GM21786 (cell line): ENCODE data around the gene DCAF17.

Experiments
- ATAC-seq: cut with Tn5 transposase; IDR thresholded peaks from one replicate; pipeline ENCODE4 v1.9.1; 2021; ENCODE audit not compliant: unreplicated experiment

The DCAF17 gene, protein sequence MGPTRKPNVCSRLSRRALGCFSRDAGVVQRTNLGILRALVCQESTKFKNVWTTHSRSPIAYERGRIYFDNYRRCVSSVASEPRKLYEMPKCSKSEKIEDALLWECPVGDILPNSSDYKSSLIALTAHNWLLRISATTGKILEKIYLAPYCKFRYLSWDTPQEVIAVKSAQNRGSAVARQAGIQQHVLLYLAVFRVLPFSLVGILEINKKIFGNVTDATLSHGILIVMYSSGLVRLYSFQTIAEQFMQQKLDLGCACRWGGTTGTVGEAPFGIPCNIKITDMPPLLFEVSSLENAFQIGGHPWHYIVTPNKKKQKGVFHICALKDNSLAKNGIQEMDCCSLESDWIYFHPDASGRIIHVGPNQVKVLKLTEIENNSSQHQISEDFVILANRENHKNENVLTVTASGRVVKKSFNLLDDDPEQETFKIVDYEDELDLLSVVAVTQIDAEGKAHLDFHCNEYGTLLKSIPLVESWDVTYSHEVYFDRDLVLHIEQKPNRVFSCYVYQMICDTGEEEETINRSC

DNA sequence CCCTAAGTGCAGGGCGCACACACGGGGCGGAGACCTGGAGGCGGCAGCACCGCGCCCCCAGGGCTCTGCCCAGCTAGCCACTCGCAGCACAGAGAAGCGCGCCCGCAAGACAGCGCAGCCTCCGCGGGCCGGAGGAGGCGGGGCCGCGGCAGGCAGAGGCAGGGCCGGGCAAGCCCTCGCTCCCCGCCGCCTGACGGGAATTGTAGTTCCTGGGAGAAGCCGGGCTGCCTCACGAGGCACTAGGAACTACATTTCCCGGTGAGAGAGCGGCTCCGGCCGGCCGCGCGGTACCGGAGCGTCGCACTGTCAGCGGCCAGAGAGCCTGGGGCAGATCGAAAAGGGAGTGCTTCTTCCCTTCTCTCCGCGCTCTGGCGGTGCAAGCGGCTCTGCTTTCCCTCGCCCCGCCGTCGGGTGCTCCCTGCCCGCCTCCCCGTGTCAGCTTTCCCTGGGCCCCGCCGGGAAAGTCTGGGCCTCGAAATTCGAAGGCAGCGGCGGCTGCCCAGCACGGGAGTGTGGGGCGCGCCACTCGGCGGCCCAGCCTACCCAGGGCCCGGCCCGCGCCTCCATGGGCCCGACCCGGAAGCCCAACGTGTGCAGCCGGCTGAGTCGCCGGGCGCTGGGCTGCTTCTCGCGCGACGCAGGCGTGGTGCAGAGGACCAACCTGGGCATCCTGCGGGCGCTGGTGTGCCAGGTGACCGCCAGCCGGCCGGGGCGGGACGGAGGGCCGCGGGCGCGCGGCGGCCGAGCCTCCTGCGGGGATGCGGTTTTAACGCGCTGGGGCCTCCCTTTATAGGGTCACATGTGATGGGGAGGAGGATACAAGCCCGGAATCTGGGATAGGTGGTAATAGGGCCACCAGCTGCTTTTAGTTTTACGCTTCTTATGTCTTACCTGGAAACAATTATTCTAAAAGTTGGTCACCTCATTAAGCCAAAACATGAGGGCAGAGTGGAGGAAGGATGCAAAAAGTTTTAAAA is at the start of gene DCAF17:
TSS of gene DCAF17 (plus strand) at position 214 of the 977 bp plus-strand sequence. CDS start at position 566, 352 bp downstream.
- ATAC-seq, result peak; percentile 87

DNA sequence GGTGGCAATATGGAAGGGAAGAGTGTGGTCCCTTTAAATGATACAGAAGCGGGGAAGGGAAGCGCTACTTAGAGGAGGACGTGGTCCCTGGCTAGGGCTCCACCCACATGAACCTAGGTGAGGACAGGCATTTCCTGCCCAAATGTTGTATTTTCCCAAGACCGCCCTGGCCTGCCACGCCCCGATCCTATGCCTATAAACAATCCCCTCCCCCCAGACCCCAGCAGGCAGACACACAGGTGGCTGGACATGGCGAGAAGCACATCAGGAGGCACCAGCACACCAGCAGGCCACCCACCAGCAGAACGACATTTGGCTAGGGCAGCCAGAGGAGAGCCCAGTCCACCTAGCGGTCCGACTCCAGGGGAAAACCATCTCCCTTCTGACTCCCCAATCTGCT is 47.4 kb upstream of the DCAF17 start:
- ATAC-seq, result no peak

DNA sequence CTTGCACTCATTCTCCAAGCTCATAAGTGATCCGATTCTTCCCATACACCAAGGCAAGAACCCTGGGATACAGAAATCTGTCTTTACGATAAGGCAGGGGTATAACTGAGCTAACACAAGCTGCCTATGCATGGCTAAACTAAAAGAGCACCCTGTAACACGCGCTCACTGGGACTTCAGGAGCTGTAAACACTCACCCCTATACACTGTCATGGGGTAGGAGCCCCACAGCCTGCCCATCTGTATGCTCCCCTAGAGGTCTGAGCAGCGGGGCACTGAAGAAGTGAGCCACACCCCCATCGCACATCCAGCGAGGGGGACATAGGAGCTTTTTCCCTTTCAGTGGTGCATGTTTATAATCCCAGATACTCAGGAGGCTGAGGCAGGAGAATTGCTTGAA is 47.0 kb upstream of the DCAF17 start:
- no peak for ATAC-seq

DNA sequence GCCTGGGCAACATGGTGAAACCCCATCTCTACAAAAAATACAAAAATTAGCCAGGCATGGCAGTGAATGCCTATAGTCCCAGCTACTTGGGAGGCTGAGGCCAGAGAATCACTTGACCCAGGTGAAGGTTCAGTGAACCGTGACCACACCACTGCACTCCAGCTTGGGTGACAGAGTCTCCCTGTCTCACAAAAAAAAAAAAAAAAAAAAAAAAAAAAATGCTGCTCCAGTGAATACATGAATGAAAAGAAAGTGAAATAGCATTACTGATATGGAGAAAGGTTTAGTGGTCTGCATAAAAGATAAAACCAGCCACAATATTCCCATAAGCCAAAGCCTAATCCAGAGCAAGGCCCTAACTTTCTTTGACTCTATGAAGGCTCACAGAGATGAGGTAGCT is 44.7 kb upstream of the DCAF17 start:
- ATAC-seq, result peak; percentile 57

DNA sequence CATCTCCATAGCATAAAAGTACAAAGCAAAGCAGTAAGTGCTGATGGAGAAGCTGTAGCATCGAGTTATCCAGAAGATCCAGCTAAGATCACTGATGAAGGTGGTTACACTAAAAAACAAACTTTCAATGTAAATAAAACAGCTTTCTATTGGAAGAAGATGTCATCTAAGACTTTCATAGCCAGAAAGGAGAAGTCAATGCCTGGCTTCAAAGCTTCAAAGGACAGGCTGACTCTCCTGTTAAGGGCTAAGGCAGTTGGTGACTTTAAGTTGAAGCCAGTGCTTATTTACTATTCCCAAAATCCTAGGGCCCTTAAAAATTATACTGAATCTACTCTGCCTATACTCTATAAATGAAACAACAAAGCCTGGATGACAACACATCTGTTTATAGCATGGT is 44.2 kb upstream of the DCAF17 start:
- peak; percentile 14 for ATAC-seq

DNA sequence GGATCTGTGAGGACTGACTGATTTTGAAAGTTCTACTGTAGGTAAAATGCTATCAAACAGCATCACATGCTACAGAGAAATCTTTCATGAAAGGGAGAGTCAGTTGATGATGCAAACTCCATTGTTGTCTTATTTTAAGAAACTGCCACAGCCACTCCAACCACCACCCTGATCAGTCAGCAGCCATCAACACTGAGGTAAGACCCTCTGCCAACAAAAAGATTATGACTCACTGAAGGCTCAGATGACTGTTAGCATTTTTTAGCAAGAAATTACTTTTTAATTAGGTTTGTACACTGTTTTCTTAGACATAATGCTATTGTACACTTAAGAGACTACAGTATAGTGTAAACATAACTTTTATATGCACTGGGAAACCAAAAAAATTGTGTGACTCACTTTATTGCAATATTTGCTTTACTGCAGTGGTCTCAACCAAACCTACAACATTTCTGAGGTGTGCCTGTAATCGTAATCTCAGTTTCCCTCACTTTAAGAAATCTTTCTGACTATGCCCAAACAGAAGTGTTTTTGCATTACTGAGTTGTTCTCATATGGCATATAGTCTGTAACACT is 43.0 kb upstream of the DCAF17 start:
- ATAC-seq, result no peak

DNA sequence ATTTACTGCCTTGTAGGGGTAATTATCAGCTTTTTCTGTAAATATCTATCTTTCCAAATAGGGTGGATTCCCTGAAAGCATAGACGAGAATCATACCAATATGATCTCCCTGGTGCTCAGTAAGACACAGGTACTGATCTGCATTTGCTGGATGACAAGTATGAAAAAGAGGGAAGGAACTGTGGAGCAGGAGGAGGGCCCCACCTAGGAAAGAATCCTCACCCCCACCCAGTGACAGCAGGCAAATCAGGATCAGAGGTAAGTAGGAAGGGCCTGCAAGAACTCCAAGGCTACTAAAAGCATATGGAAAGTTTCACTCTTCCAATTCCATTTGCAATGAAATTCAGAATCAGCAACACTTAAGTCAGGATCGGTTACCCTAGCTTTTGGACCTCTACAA is 42.5 kb upstream of the DCAF17 start:
- ATAC-seq, result no peak

DNA sequence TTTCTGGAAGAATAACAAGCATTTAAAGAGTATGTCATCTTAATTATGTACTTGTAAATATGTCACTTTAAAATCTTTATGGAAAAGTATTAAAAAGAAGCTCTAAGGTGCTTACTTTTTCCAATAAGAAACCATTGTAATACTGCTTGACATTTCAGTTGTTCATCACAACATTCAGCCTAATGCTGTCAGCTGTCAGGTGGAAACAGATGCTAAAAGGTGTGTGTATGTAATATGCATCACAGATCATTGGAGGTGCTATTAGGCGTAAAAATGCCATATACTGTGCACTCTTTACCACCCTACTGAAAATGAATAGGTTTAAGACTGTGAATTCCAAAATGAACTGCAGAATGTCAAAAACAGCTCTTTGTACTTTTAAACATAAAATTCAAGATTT is 40.5 kb upstream of the DCAF17 start:
- ATAC-seq, result no peak

DNA sequence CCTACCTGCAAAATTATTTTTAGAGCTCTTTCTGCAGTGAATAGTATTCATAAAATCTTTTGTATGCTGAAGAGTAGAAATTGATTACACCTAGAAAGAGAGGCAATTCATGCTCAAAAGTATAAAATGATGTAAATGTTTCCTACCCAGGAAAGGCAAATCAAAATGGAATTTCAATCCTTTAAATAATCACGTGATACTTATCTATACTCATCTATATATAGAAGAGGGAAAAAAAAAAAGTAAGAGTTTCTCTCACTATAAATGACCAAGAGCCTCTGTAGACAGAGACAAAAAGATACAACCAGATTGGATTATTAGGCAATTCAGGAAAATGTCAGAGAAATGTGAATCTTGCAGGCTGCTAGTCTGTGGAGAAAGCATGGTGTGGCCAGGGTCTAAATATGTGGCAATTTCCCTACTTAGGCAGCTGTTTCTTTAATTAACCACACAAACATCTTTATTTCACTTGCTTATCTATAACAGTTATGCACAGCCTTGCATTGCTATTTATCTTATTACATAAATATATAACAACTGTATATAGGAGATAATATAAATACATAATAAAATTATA is 39.8 kb upstream of the DCAF17 start:
- no peak for ATAC-seq

DNA sequence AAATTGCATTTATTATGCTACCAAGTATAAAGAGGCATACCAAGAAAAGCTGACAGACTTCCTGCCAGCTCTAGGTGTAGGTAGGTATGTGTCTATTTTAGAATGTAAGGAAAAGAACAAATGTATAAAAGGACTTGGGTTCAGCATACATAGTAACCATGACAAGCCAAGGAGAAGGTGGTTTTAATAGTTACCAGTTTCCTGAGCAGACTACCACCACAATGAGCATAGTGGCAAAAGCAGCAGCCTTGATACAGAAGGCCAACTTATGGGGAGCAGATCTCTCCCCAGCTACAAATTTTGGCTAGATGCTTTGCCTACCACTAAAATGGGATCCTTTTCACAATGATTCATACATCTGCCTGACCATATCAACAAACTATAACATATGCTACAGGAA is 34.7 kb upstream of the DCAF17 start:
- no peak for ATAC-seq

DNA sequence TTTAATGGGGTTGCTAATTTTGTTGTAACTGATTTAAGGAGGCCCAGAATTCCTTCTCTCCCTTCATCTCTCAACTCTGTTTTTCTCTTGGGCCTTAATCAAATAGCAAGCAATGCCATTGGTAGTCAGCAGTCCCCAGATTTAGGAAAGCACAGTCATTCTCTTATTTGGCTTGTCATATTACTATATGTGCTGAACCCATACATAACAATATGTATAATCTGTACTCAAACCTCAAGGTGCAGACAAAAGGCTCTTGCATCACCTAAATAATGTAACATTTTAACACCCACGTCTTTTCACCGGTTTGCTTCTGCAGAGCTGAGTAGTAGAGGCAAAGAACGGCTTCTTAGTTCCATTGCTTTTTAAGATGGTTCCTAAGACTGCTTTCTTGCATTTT is 33.6 kb upstream of the DCAF17 start:
- ATAC-seq, result no peak

DNA sequence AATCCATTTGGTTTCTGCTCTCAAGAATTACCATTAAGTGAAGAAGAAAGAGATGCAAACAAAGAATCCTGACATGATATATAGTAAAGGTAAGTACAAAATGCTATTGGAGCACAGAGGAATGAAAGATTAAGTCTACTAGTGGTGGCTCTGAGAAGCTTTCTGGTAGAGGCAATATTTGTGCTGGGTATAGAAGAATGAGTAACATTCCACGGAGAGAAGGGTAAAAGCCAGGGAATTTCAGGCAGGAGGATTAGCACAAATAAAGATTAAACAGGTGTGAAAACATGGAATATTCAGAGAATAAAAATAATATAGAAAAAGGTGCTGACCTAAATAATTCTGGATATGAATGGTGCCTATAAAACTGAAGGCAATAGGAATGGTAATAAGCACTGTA is 32.1 kb upstream of the DCAF17 start:
- no peak for ATAC-seq

DNA sequence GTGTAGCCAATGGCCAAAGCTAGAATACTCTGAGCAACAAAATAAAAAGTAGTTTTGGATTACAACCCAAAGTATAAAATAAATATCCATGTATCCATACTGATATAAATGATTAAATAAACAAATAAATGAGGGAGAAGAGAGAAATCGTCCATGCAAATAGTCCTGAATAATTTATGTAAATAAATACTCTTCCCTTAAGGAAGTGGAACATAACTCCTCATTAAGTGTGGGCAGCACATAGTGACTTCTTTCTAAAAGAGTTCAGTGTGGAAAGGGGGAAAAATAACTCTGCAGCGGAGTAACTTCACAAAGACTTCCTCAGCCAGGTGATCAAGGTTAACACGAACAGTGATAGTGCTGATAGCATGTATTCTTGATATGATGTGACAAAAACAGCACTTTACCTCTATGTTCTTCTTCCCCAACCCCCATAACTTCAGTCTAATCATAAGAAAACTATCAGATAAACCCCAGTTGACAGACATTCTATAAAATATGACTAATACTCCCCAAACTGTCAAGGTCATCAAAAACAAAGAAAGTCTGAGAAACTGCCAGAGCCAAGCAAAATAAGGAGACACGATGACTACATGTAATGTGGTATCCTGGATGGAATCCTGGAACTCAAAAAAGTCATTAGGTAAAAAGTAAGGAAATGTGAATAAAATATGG is 31.0 kb upstream of the DCAF17 start:
- ATAC-seq, result no peak

DNA sequence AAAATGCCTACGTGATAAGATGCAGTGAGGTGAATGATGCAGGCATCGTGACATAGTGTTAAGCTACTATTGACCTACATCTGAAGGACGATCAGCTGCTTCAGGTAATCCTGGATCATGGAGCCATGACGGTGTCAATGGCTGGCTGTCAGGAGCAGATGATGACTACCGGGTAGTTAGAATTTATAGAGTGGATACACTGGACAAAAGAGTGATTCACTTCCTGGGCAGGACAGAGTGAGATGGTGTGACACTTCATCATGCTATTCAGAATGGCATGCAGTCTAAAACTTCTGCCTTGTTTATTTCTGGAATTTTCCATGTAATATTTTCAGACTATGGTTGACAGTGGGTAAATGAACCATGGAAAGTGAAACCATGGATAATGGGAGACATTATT is 29.8 kb upstream of the DCAF17 start:
- ATAC-seq, result no peak

DNA sequence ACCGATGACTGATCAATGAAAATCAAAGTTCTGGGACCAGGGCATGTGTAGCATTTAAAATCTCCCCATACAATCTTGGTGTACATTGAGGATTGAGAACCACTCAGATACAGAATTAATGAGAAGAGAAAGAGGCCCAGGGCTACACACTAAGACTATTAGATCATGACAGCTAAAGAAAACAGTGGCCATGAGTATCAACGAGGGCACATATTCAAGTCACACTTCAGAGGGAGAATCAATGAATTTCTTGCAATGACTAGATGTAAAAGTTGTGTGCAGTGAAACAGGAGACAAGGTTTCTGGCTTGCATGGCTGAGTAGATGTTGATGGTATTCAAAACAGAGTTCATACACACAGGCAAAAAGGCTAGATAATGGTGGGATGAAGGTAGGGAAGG is 29.3 kb upstream of the DCAF17 start:
- ATAC-seq, result no peak

DNA sequence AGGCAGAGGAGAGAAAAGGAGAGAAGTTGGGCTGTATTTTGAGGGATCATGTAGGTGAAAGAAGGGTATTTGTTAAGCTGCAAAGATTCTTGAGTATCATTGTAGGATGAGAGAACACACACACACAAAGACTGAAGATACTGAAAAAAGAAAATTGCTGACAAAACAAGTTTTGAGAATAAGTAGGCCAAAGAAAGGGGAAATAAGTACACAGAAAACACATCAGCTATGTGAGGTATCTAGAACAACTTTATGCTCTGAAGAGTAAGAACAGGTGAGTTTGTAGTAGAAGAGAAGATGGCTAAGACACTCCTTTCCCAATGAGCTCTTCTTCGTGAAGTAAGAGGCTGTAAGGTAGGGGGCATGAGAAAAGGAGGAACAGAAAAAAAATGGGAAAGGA is 28.5 kb upstream of the DCAF17 start:
- ATAC-seq, result no peak

DNA sequence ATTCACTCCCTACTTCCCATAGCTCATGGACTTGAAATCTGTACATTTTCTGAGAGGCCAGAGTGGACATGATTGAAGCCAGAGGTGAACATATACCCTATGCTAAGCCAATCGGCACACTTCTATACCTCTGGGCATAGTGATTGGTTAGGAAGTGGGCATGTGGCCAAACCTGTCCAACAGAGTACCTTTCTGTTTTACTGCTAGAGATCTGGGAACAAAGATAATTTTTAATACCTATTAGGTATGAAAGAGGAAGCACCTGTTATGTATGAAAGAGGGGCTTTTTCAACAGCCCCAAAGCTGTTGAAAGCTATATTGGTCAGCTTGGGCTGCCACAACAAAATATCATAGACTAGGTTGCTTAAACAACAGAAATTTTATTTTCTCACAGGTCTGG is 28.0 kb upstream of the DCAF17 start:
- peak; percentile 48 for ATAC-seq

DNA sequence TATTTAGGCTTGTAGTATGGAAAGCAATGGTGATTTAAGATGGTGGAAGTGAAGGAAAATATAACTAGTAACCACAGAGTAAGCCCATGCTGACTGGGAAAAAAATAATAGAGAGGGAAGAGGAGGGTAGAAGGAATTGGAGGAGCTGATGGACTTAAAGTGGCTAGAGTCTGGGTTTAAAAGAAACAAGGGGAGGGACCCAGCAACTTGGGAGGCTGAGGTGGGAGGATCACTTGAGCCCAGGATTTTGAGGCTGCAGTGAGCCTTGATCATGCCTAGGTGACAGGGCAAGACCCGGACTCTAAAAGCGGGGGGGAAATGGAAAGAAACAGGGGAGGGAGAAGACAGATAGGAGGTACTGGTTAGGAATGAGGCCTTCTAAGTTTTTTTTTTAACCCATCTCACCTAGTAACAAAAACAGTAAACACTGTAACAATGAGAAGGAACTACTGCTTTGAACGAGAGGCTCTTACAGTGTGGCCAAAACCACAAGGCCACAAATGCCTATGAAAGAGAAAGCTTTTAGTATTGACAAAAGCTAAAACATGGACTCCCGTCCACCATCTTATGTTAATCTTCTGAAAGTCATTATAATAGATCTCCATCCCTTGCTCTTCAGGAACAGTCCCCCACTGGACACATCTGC is 26.9 kb upstream of the DCAF17 start:
- ATAC-seq, result peak; percentile 64

DNA sequence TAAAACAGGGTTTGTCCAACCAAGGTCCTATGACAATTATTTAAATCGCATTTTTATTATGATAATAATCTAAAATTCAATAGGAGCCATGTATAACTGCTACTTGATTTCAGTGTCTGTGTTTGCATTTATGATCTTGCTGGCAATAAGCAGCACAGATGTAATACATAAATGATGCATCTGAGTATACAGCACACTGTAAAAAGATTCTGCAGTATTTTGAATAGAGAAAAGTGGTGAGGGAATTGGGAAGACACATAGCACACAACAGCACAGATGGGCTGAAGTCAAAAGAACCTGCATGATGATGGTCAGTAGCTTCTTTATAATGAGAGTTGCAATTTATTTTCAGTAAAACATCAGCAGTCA is 26.4 kb upstream of the DCAF17 start:
- ATAC-seq, result no peak

DNA sequence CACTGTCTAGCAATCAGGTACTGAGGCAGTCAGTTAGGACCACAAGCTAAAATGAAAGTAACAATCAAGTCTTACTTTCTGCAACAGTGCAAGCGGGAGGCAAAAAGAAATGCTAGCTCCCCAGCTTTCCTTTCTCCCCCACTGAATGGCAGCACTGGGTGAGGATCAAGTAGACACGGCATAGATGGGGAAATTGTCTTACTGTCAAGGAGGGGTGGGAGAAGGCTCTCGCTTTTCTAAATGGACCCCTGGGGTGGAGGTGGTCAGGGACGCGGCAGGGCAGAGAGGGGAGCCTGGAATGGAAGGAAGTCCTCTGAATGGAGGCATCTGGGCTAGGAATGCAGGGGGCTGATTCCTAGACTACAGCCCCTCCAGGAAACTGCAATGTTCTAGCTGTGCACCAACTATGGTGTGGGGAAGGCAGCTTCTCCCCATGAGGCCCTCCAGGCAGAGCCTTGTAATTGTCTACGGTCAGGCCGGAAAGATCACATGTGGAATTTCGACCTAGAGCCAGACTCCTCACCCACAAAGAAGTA is 24.5 kb upstream of the DCAF17 start:
- no peak for ATAC-seq
